ENCODE measurements around the gene AMPH.

DNA sequence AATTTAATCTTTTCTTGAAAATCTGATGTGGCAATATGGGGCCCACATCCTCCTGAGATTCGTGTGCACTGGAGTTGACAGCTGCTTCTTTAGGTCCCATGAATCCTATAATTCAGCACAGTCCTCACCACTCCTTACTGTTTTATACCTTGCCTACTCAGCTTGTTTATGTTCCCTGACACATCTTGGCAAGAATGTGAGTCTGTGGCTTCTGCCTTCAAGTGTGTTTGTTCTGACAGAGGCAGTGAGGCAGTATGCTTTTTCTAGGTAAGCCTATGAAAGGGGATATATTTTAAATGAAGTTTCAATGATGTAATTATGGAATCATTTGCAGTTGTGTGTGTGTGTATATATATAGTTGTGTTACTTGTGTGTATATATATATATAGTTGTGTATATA is 106.4 kb downstream of the AMPH start:
- no peak for TF ChIP-seq EZH2 (IDR thresholded peaks at IDR 0.05; ENCODE audit: low read length, unreplicated experiment)
- TF ChIP-seq, protein P1, sequence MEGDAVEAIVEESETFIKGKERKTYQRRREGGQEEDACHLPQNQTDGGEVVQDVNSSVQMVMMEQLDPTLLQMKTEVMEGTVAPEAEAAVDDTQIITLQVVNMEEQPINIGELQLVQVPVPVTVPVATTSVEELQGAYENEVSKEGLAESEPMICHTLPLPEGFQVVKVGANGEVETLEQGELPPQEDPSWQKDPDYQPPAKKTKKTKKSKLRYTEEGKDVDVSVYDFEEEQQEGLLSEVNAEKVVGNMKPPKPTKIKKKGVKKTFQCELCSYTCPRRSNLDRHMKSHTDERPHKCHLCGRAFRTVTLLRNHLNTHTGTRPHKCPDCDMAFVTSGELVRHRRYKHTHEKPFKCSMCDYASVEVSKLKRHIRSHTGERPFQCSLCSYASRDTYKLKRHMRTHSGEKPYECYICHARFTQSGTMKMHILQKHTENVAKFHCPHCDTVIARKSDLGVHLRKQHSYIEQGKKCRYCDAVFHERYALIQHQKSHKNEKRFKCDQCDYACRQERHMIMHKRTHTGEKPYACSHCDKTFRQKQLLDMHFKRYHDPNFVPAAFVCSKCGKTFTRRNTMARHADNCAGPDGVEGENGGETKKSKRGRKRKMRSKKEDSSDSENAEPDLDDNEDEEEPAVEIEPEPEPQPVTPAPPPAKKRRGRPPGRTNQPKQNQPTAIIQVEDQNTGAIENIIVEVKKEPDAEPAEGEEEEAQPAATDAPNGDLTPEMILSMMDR (conservative IDR thresholded peaks at IDR 0.05; ENCODE audit: low read depth, low read length), result no peak
- no peak for TF ChIP-seq EZH2phosphoT487 (IDR thresholded peaks at IDR 0.05; ENCODE audit: borderline replicate concordance, low read length)
